Kidney (tissue), 14 donors: Measurements from ENCODE around the gene TEX12. TPM values are rescaled to one million over a fixed set of nuclear protein-coding genes. Genes with fewer than 3 reads are reported as not detected.
A peak's percentile ranks its signal among the peaks of the same experiment; 100 is the strongest.

Experiments
- DNase-seq, 5 donors: peaks; one replicate each; pipeline ENCODE4 v3.0.0-alpha.2; 2013 to 2020
- FAIRE-seq: peaks from 2 replicates; lab custom pipeline; 2012; peaks lifted over from hg19 to GRCh38; lab: Jason Lieb, UNC
- H3K27ac ChIP-seq, 2 donors: one replicate each; pipeline ENCODE4 v1.7.0; 2013; ENCODE audit warnings: low read depth in 2 of 2, low read length in 2 of 2, inconsistent platforms in 1 of 2
- H3K27me3 ChIP-seq: one replicate; pipeline ENCODE4 v1.7.1; 2013; ENCODE audit warnings: low read length, inconsistent platforms; ENCODE audit not compliant: control insufficient read depth, insufficient read depth
- H3K36me3 ChIP-seq, 3 donors: one replicate each; pipeline versions ENCODE4 v1.7.0 to v1.7.1; 2013; ENCODE audit warnings: low read length in 3 of 3, control low read depth in 1 of 3, inconsistent platforms in 1 of 3; ENCODE audit not compliant: insufficient read depth in 3 of 3, control insufficient read depth in 2 of 3
- H3K4me1 ChIP-seq, 3 donors: one replicate each; pipeline versions ENCODE4 v1.7.0 to v1.7.1; 2013; ENCODE audit warnings: low read length in 3 of 3, inconsistent platforms in 1 of 3, low read depth in 1 of 3; ENCODE audit not compliant: control insufficient read depth in 2 of 3, insufficient read depth in 2 of 3
- H3K4me3 ChIP-seq, 3 donors: one replicate each; pipeline versions ENCODE4 v1.7.0 to v1.8.1; 2013; ENCODE audit warnings: low read length in 3 of 3, control low read depth in 1 of 3, inconsistent platforms in 1 of 3
- H3K9ac ChIP-seq, 3 donors: one replicate each; pipeline versions ENCODE4 v1.7.0 to v1.7.1; 2013; ENCODE audit warnings: low read length in 3 of 3, control low read depth in 1 of 3, inconsistent platforms in 1 of 3
- H3K9me3 ChIP-seq, 3 donors: one replicate each; pipeline versions ENCODE4 v1.7.0 to v1.7.1; 2013; ENCODE audit warnings: low read length in 3 of 3, control low read depth in 1 of 3, inconsistent platforms in 1 of 3; ENCODE audit not compliant: control insufficient read depth in 2 of 3, insufficient read depth in 1 of 3
- intact Hi-C: fragments of 100-400 bp; cut with DNase I; formaldehyde crosslinking; loops from one replicate; pipeline ENCODE4 v1.11.1; 2022
- polyA plus RNA-seq: library from polyadenylated mRNA; stranded (reverse); fragments of 350-450 nt; fragmentation: Illumina TruSeq; extraction: RNeasy Lipid Tissue Mini Kit (QIAGEN cat#74804); gene quantifications from one replicate; pipeline ENCODE4 v1.2.3, GENCODE V29; 2014; ENCODE audit warnings: low read depth, low replicate concordance; ENCODE audit not compliant: insufficient read depth
- total RNA-seq: library from RNA; stranded (reverse); fragmentation: NEBNext Ultra II Directional; extraction: Animal tissue kit (Norgen Biotek cat#: 25700); gene quantifications from one replicate; pipeline ENCODE4 v1.2.1, GENCODE V29; 2021
- TF ChIP-seq, protein P1 (sequence below): IDR thresholded peaks from 3 replicates; pipeline ENCODE4 v1.5.1; 2012; ENCODE audit warnings: mild to moderate bottlenecking, moderate library complexity, borderline replicate concordance; ENCODE audit not compliant: insufficient read depth; ENCODE audit errors: extremely low read depth
- donor health status: control.
- donor health status: control.
- donor health status: control.
- donor health status: control.
- donor health status: control.
- donor health status: DM: yes; HTN: yes; CAD: no.
- donor health status: Normal renal cell carcinoma (clear cell type).

The TEX12 gene
- total and polyA plus RNA-seq, 2 donors from 2014 or later: not detected

DNA sequence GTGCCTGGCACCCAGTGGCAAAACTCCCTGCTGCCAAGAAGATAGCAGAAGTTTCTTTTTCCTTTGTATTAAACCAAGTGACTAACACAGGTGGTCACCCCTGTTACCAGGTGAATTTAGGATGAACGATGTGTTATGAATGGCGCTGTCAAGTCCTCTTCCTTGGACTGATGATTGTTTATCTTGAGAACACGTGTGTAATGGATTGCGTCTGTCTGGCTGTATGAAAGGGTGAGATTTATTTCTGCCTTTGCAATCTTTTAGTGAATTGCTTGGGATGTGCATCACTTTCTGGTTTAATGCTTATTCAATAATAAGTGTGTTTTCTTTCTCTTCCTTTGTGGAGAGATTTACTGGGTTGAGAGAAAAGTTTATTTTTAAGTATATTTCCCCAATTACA lies 44.0 kb upstream of the TEX12 start:
- H3K27me3 ChIP-seq: no peaks in the 10 kb centered on the region
- H3K4me3 ChIP-seq: no peak overlapping the region
- H3K36me3 ChIP-seq: no peaks in the 10 kb centered on the region
- no peak for DNase-seq
- H3K27ac ChIP-seq: no peak overlapping the region
- H3K4me1 ChIP-seq: no peaks in the 10 kb centered on the region
- H3K9me3 ChIP-seq: no peaks in the 10 kb centered on the region
- TF ChIP-seq, protein P1, sequence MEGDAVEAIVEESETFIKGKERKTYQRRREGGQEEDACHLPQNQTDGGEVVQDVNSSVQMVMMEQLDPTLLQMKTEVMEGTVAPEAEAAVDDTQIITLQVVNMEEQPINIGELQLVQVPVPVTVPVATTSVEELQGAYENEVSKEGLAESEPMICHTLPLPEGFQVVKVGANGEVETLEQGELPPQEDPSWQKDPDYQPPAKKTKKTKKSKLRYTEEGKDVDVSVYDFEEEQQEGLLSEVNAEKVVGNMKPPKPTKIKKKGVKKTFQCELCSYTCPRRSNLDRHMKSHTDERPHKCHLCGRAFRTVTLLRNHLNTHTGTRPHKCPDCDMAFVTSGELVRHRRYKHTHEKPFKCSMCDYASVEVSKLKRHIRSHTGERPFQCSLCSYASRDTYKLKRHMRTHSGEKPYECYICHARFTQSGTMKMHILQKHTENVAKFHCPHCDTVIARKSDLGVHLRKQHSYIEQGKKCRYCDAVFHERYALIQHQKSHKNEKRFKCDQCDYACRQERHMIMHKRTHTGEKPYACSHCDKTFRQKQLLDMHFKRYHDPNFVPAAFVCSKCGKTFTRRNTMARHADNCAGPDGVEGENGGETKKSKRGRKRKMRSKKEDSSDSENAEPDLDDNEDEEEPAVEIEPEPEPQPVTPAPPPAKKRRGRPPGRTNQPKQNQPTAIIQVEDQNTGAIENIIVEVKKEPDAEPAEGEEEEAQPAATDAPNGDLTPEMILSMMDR: no peak
- FAIRE-seq: no peak
- intact Hi-C loops: no loop called here
- H3K9ac ChIP-seq: no peak overlapping the region

DNA sequence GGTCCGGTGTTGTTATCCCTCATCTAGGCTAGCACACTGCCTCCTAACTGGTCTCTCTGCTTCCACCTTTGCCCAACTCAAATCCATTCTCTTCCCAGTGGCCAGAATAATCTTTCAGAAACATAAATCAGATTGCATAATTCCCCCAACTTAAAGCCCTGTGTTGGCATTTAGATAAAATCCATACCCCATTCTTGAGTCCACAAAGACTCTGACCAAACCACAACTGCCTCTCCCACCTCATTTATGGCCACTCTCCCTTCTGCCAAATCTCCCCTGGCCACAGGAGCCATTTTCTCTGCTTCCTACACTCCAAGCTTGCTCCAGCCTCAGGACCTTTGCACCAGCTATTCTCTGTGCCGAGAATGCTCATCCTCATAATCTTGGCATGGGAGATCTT lies 40.1 kb upstream of the TEX12 start:
- intact Hi-C loops: no loop called here
- no peak for DNase-seq
- H3K27me3 ChIP-seq: no peaks in the 10 kb centered on the region
- H3K27ac ChIP-seq: no peak overlapping the region
- no peak overlapping the region for H3K9ac ChIP-seq
- no peaks in the 10 kb centered on the region for H3K9me3 ChIP-seq
- TF ChIP-seq, protein P1: no peak
- FAIRE-seq: no peak
- no peaks in the 10 kb centered on the region for H3K36me3 ChIP-seq
- H3K4me3 ChIP-seq: no peak overlapping the region
- H3K4me1 ChIP-seq: peaks cover 0 to 5% (median 0%) of the 10 kb centered on the region in 3 donors

DNA sequence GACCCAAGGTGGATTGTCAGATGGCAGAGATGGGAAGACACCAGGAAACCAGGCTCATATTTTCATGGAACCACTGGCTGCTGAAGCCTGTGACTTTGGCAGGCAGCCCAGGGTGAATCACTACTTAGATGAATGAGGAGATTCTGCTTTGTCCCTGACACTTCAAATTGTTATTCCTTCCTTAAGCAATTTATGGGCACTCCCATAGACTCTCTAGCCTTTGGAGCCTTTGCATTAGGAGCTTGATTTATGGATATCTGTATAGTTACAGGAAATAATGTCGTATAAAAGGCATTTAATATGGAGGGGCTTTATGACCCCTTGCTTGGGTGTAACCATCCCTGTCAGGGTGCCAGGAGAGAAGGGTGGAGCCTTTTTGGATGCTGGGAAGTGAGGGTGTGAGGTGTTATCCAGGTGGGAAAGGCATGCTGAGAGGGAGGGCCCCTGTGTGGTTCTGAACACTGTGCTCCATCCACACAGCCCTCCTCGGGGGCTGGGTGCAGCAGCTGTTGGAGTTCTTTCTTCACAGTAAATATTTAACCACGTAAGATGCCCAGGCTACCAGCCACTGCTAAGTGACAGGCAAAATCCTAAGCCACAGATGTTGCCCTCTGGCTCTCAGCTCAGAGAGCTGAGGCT lies 38.6 kb upstream of the TEX12 start:
- Histone ChIP-seq H3K9ac (no peak overlapping the region), H3K9me3 (no peaks in the 10 kb centered on the region), H3K27me3 (no peaks in the 10 kb centered on the region), H3K4me1 (peaks cover 0 to 5% (median 0%) of the 10 kb centered on the region in 3 donors), H3K4me3 (no peak overlapping the region), H3K27ac (no peak overlapping the region), H3K36me3 (no peaks in the 10 kb centered on the region)
- intact Hi-C loops: no loop called here
- TF ChIP-seq, protein P1: no peak
- FAIRE-seq (no peak), DNase-seq (peak in 3 of 5 donors; percentile 29 to 80 (median 57))
